ENCODE results near the gene PWWP2B. TPM values are rescaled to one million over a fixed set of nuclear protein-coding genes. Genes with fewer than 3 reads are reported as not detected.
A peak's percentile ranks its signal among the peaks of the same experiment; 100 is the strongest.
"Not testable (repeated sequence)": the region's sequence is repeated elsewhere in the genome, so short reads cannot be mapped to it uniquely, and the experiment has no call there.

Gene PWWP2B
- total RNA-seq, 1 donor from 2014 or later = 25.2 TPM

DNA sequence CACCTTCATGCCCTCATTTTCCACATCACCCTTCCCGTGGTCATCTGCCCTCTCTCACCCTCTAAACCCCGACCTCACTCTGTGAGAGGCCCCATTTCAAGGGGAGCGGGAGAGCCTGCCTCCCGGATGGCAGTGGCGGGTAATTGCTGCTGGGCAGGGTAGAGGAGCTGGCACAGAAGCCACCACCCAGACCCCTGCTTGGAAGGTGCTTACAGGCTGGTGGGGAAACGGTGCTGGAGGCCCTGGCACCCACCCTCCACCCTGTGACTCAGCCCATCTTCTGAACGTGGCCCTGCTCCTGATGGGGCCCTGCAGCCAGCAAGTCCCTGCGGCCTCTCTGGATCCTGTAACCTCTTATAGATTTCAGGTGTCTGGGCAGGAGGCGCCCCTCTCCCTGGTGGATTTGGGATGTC is 10.6 kb upstream of the PWWP2B start:
- TF ChIP-seq CTCF (IDR thresholded peaks at IDR 0.05) = no peak
- no peaks in the 10 kb centered on the region for H3K27me3 ChIP-seq (ENCODE audit: low read depth)
- intact Hi-C loops (cut with DNase I) = loop anchor here (5.0 kb wide), 1 partner anchor 66 kb away; no protein-coding TSS in a partner anchor
- peaks cover 14% of the 10 kb centered on the region for H3K4me1 ChIP-seq
- H3K4me3 ChIP-seq = no peak overlapping the region
- ATAC-seq = no peak
- H3K36me3 ChIP-seq = no peaks in the 10 kb centered on the region
- no peak overlapping the region for H3K27ac ChIP-seq
- no peaks in the 10 kb centered on the region for H3K9me3 ChIP-seq
- peak; percentile 40 for DNase-seq

GRCh38 chr10:132386896-132387295 is 10.1 kb upstream of the PWWP2B start:
- not testable (repeated sequence) for H3K27me3 ChIP-seq (ENCODE audit: low read depth); H3K27ac ChIP-seq; H3K4me3 ChIP-seq; ATAC-seq; H3K36me3 ChIP-seq; H3K9me3 ChIP-seq
- peak; percentile 38 for DNase-seq
- H3K4me1 ChIP-seq = peaks cover 14% of the 10 kb centered on the region
- intact Hi-C loops (cut with DNase I) = loop anchor here (5.0 kb wide), 1 partner anchor 65 kb away; no protein-coding TSS in a partner anchor

DNA sequence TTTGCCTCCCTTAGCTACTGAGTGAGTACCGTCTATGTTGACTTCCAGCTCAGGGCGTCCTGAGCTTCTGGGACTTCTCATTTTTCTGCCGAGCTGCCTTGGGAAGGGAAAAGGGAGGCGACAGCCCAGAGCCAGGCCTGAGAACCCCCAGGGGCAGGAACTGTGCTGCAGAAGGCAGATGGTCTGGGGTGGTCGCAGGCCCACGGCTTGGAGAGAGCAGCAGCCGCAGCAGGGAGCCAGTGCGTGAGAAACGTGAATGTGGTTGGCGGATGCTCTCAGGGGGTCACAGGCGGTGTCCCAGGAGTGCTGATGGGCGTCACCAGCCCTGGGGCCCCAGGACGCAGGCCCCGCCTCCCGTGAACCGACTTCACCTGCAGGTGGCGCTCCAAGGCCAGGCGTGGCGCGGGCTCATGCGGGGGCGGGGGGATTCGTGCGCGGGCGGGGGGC is 9.2 kb upstream of the PWWP2B start:
- peak; percentile 70 for TF ChIP-seq CTCF (IDR thresholded peaks at IDR 0.05)
- Histone ChIP-seq H3K9me3 (no peaks in the 10 kb centered on the region), H3K4me1 (peaks cover 14% of the 10 kb centered on the region), H3K36me3 (no peaks in the 10 kb centered on the region), H3K27ac (no peak overlapping the region), H3K27me3 (ENCODE audit: low read depth) (no peaks in the 10 kb centered on the region), H3K4me3 (peak overlapping the region; percentile 23)
- intact Hi-C loops (cut with DNase I) = loop anchor here (5.0 kb wide), 1 partner anchor 65 kb away; no protein-coding TSS in a partner anchor
- ATAC-seq = peak; percentile 73 to 80
- DNase-seq = peak; percentile 87

DNA sequence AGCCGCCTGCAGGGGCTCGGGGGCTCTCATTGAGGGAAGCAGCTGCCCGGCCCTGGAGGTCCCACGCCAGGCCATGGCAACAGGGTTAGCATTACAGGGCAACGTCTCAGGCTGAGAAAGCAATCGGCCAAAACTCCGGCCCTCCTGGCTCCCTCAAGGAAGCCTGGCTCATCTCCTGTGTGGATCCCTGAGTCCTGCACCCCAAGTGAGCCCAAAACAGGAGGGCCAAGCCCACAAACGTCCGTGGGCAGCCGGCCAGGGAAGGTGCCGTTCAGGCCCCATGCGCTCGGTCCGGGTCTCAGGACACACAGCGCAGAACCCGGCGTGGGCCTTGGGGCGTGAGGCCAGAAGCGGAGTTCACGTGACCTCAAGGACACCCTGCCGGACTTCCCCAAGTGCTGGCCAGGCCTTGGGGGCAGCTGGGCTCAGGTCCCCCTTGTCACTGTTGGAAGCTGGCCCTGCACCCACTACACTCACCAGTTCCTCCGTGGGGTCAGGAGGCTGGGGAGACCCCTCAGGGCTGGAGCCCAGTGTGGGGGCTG is 8.0 kb upstream of the PWWP2B start:
- TF ChIP-seq CTCF (IDR thresholded peaks at IDR 0.05) = no peak

DNA sequence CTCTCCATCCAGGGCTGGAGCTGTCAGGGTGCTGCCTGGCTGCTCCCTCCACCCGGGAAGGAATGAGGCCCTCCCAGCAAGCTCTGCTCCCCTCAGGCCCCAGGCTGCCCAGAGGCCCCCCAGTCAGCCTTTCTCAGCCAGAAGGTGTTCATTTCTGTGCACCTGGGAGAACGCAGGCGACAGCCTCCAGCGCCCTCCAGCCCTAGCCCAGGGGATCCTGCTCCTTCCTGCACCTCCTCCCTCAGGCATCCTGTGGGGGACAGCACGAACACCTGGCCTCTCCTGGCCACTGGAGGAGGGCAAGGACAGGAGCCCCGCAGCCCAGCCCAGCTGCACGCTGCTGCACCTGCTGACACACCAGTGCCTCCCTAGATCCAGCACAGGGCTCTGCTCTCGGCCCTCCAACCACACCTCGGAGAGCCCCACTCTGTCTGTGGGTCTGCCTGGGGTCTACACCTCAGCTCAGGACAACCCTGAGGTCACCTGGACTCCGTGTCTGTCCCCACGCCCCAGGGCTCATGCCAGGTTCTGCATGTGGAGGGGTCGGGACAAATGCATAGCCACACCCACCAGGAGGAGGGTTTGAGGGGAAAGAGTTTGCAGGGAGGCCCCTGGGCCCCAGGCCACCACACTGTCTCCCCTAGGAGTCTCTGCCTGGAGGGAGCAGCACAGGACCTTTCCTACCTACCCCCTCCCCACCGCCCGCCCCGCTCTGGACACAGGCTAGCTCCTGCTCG is 7.4 kb upstream of the PWWP2B start:
- TF ChIP-seq CTCF (IDR thresholded peaks at IDR 0.05) = no peak
- DNase-seq (peak; percentile 44), ATAC-seq (peak in 1 of 2 donors; percentile 1)
- peaks cover 14% of the 10 kb centered on the region for H3K4me1 ChIP-seq
- H3K36me3 ChIP-seq = no peaks in the 10 kb centered on the region
- no peaks in the 10 kb centered on the region for H3K9me3 ChIP-seq
- no peak overlapping the region for H3K27ac ChIP-seq
- H3K4me3 ChIP-seq = no peak overlapping the region
- intact Hi-C loops (cut with DNase I) = loop anchor here (5.0 kb wide), 1 partner anchor 63 kb away; no protein-coding TSS in a partner anchor
- no peaks in the 10 kb centered on the region for H3K27me3 ChIP-seq (ENCODE audit: low read depth)

More for the DNA sequence above, 8.0 kb upstream of the PWWP2B start:
- no peaks in the 10 kb centered on the region for H3K36me3 ChIP-seq
- peaks cover 14% of the 10 kb centered on the region for H3K4me1 ChIP-seq
- ATAC-seq (peak; percentile 37 to 46), DNase-seq (peak; percentile 74)
- intact Hi-C loops (cut with DNase I) = loop anchor here (5.0 kb wide), 1 partner anchor 63 kb away; no protein-coding TSS in a partner anchor
- H3K9me3 ChIP-seq = no peaks in the 10 kb centered on the region
- H3K27ac ChIP-seq = no peak overlapping the region
- no peak overlapping the region for H3K4me3 ChIP-seq
- no peaks in the 10 kb centered on the region for H3K27me3 ChIP-seq (ENCODE audit: low read depth)
